B cell (primary cell): ENCODE data around the gene RHOBTB1.

Experiments
- CTCF ChIP-seq: fragments of 200-600 bp; IDR thresholded peaks from one replicate; pipeline ENCODE4 v1.8.0; 2022; ENCODE audit warnings: antibody characterized with exemption, mild to moderate bottlenecking
- EZH2 ChIP-seq: IDR thresholded peaks from 2 replicates; pipeline ENCODE4 v1.6.1; 2012; ENCODE audit warnings: borderline replicate concordance, low read depth, mild to moderate bottlenecking, moderate library complexity, low read length; ENCODE audit not compliant: insufficient read depth, poor library complexity, severe bottlenecking

GRCh38 chr10:60863796-60864195 lies 80.2 kb downstream of the RHOBTB1 start:
- no peak for TF ChIP-seq CTCF
- TF ChIP-seq EZH2, result no peak
